ENCODE data around the gene POLR2E.

DNA sequence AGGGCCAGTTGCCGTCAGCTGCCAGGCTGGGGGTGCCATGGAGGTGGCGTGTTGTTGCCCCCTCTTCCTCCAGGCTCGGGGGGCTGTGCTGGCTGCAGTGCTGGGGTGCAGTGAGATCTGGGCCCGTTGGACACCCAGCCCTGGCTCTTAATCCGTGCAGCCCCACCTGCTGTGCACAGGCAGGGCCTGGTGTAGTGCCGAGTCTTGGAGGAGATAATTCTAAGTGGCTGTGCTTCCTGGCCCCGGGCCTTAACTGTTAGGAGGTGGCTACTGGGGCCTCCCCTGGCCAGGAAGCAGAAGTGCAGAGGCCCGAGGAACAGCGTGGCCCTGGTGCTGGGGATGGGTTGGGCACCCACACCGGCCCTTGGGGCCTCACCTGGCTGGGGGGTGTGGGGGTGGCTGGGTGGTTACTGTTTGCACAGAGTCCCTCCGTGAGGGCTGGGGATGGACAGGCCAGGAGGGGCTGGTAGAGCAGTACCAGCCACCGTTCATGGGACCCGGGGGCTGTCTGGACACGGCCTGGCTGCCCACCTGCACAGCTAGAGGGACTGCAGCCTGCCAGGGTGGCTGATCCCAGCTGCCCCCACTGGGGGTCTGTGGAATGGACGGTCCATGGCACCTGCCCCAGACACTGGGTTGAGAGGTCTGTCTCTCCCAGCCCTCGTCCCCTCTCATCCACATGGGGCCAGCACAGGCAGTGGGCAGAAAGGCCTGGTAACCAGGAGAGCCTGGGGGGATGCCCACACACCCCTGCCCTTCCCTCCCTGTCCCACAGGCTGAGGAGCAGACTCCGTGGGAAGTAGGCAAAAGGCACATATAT is 11.9 kb upstream of the POLR2E start:
- TF ChIP-seq POLR2AphosphoS2 (IDR thresholded peaks at IDR 0.05; ENCODE audit: low read depth, low read length) (no peak), TMF1 (CRISPR knock-in tag; IDR thresholded peaks at IDR 0.05; ENCODE audit: low read depth) (no peak), ZNF552 (CRISPR knock-in tag; IDR thresholded peaks at IDR 0.05; ENCODE audit: borderline replicate concordance) (no peak), ATF1 (CRISPR knock-in tag; IDR thresholded peaks at IDR 0.05) (no peak), KMT2A (CRISPR knock-in tag; IDR thresholded peaks at IDR 0.05) (no peak), TFDP1 (CRISPR knock-in tag; IDR thresholded peaks at IDR 0.05; ENCODE audit: borderline replicate concordance) (no peak), POLR2A (IDR thresholded peaks at IDR 0.05; ENCODE audit: insufficient read depth in 1 of 2, low read depth in 2 of 2, low read length in 2 of 2) (peak; percentile 2 to 25; a peak in 3 of 4 replicates), SUZ12 (IDR thresholded peaks at IDR 0.05; ENCODE audit: low read depth, low read length) (no peak), GABPB1 (CRISPR knock-in tag; IDR thresholded peaks at IDR 0.05) (no peak), ZNF362 (CRISPR knock-in tag; IDR thresholded peaks at IDR 0.05; ENCODE audit: borderline replicate concordance) (no peak), ZNF530 (CRISPR knock-in tag; IDR thresholded peaks at IDR 0.05; ENCODE audit: low read depth) (no peak), ZFP36 (IDR thresholded peaks at IDR 0.05; ENCODE audit: borderline replicate concordance, low read depth, low read length, partially characterized antibody) (no peak)
- TF ChIP-seq, protein P1, sequence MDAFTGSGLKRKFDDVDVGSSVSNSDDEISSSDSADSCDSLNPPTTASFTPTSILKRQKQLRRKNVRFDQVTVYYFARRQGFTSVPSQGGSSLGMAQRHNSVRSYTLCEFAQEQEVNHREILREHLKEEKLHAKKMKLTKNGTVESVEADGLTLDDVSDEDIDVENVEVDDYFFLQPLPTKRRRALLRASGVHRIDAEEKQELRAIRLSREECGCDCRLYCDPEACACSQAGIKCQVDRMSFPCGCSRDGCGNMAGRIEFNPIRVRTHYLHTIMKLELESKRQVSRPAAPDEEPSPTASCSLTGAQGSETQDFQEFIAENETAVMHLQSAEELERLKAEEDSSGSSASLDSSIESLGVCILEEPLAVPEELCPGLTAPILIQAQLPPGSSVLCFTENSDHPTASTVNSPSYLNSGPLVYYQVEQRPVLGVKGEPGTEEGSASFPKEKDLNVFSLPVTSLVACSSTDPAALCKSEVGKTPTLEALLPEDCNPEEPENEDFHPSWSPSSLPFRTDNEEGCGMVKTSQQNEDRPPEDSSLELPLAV (CRISPR knock-in tag; conservative IDR thresholded peaks at IDR 0.05; ENCODE audit: low read depth), result no peak
- TF ChIP-seq, protein P2, sequence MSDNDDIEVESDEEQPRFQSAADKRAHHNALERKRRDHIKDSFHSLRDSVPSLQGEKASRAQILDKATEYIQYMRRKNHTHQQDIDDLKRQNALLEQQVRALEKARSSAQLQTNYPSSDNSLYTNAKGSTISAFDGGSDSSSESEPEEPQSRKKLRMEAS (IDR thresholded peaks at IDR 0.05), result no peak
